ENCODE results near the gene FOXN1. TPM values are rescaled to one million over a fixed set of nuclear protein-coding genes. Genes with fewer than 3 reads are reported as not detected.

The FOXN1 gene
- total and polyA plus RNA-seq, 2 donors from 2014 or later, result not detected

GRCh38 chr17:28533091-28533807, 27.1 kb downstream of the FOXN1 start:
- Histone ChIP-seq H3K9ac (ENCODE audit: low read length in 3 of 3) (no peak overlapping the region), H3K27me3 (ENCODE audit: control insufficient read depth, insufficient read depth, low read length) (no peaks in the 10 kb centered on the region), H3K27ac (ENCODE audit: low read depth in 2 of 2, low read length in 2 of 2) (no peak overlapping the region), H3K36me3 (ENCODE audit: control insufficient read depth in 2 of 3, insufficient read depth in 3 of 3, low read length in 3 of 3) (no peaks in the 10 kb centered on the region), H3K4me3 (ENCODE audit: low read length in 3 of 3) (no peak overlapping the region), H3K9me3 (ENCODE audit: control insufficient read depth in 2 of 3, insufficient read depth in 1 of 3, low read length in 3 of 3) (no peaks in the 10 kb centered on the region), H3K4me1 (ENCODE audit: control insufficient read depth in 2 of 3, insufficient read depth in 2 of 3, low read depth in 1 of 3, low read length in 3 of 3) (no peaks in the 10 kb centered on the region)
- no peak for TF ChIP-seq CTCF (IDR thresholded peaks at IDR 0.05; ENCODE audit: borderline replicate concordance, extremely low read depth, insufficient read depth)
- intact Hi-C loops (cut with DNase I), result no loop called here
- DNase-seq (peak in 2 of 5 donors; percentile 53 to 84), FAIRE-seq (no peak)

GRCh38 chr17:28534740-28535375, 28.7 kb downstream of the FOXN1 start:
- FAIRE-seq, result no peak

GRCh38 chr17:28536532-28537218, 30.5 kb downstream of the FOXN1 start:
- no peak for TF ChIP-seq CTCF (IDR thresholded peaks at IDR 0.05; ENCODE audit: borderline replicate concordance, extremely low read depth, insufficient read depth)
- no peak for FAIRE-seq
- H3K27me3 ChIP-seq (ENCODE audit: control insufficient read depth, insufficient read depth, low read length), result no peaks in the 10 kb centered on the region
- no peak for DNase-seq
- no peak overlapping the region for H3K9ac ChIP-seq (ENCODE audit: low read length in 3 of 3)
- H3K36me3 ChIP-seq (ENCODE audit: control insufficient read depth in 2 of 3, insufficient read depth in 3 of 3, low read length in 3 of 3), result no peaks in the 10 kb centered on the region
- H3K9me3 ChIP-seq (ENCODE audit: control insufficient read depth in 2 of 3, insufficient read depth in 1 of 3, low read length in 3 of 3), result no peaks in the 10 kb centered on the region
- intact Hi-C loops (cut with DNase I), result loop anchor here (5.0 kb wide), 1 partner anchor 39 kb away; no protein-coding TSS in a partner anchor
- H3K27ac ChIP-seq (ENCODE audit: low read depth in 2 of 2, low read length in 2 of 2), result no peak overlapping the region
- no peak overlapping the region for H3K4me3 ChIP-seq (ENCODE audit: low read length in 3 of 3)
- H3K4me1 ChIP-seq (ENCODE audit: control insufficient read depth in 2 of 3, insufficient read depth in 2 of 3, low read depth in 1 of 3, low read length in 3 of 3), result no peaks in the 10 kb centered on the region

More at GRCh38 chr17:28534740-28535375, 28.7 kb downstream of the FOXN1 start:
- no peak for TF ChIP-seq CTCF (IDR thresholded peaks at IDR 0.05; ENCODE audit: borderline replicate concordance, extremely low read depth, insufficient read depth)
- Histone ChIP-seq H3K9ac (ENCODE audit: low read length in 3 of 3) (no peak overlapping the region), H3K4me1 (ENCODE audit: control insufficient read depth in 2 of 3, insufficient read depth in 2 of 3, low read depth in 1 of 3, low read length in 3 of 3) (no peaks in the 10 kb centered on the region), H3K4me3 (ENCODE audit: low read length in 3 of 3) (no peak overlapping the region), H3K36me3 (ENCODE audit: control insufficient read depth in 2 of 3, insufficient read depth in 3 of 3, low read length in 3 of 3) (no peaks in the 10 kb centered on the region), H3K9me3 (ENCODE audit: control insufficient read depth in 2 of 3, insufficient read depth in 1 of 3, low read length in 3 of 3) (no peaks in the 10 kb centered on the region), H3K27me3 (ENCODE audit: control insufficient read depth, insufficient read depth, low read length) (no peaks in the 10 kb centered on the region), H3K27ac (ENCODE audit: low read depth in 2 of 2, low read length in 2 of 2) (no peak overlapping the region)
- intact Hi-C loops (cut with DNase I), result loop anchor here (5.0 kb wide), 1 partner anchor 38 kb away; no protein-coding TSS in a partner anchor
- no peak for DNase-seq

Data from kidney (tissue), 14 donors.